DOHH2 (cell line): Measurements from ENCODE around the gene GRID1.

Experiments
- H3F3A ChIP-seq: fragments of 200-600 bp; sonication (generic), shearing (Covaris generic); 2 replicates; pipeline ENCODE4 v1.6.0; 2016; ENCODE audit warnings: antibody characterized with exemption, mild to moderate bottlenecking; ENCODE audit not compliant: control insufficient read depth, insufficient read depth
- H3K27ac ChIP-seq: fragments of 200-600 bp; sonication (generic); 2 replicates; pipeline ENCODE4 v1.5.1; 2014; ENCODE audit warnings: low read depth, mild to moderate bottlenecking, low read length, moderate library complexity
- H3K27me3 ChIP-seq: fragments of 200-600 bp; sonication (generic); 2 replicates; pipeline ENCODE4 v1.6.1; 2014; ENCODE audit warnings: mild to moderate bottlenecking, low read length, mixed read lengths; ENCODE audit not compliant: control insufficient read depth
- H3K36me3 ChIP-seq: fragments of 200-600 bp; sonication (generic); 2 replicates; pipeline ENCODE4 v1.6.1; 2014; ENCODE audit warnings: mild to moderate bottlenecking, low read length, moderate library complexity, mixed read lengths; ENCODE audit not compliant: control insufficient read depth
- H3K4me1 ChIP-seq: fragments of 200-600 bp; sonication (generic); 2 replicates; pipeline ENCODE4 v1.6.1; 2014; ENCODE audit warnings: mild to moderate bottlenecking, low read length, mixed read lengths; ENCODE audit not compliant: control insufficient read depth
- H3K4me2 ChIP-seq: fragments of 200-600 bp; sonication (generic); 2 replicates; pipeline ENCODE4 v1.6.0; 2014; ENCODE audit warnings: mild to moderate bottlenecking, low read length, moderate library complexity
- H3K4me3 ChIP-seq: fragments of 200-600 bp; sonication (generic); 2 replicates; pipeline ENCODE4 v1.5.1; 2014; ENCODE audit warnings: mild to moderate bottlenecking, low read length, mixed read lengths
- H3K79me2 ChIP-seq: fragments of 200-600 bp; sonication (generic); 2 replicates; pipeline ENCODE4 v1.6.1; 2014; ENCODE audit warnings: mild to moderate bottlenecking, low read length, mixed read lengths; ENCODE audit not compliant: control insufficient read depth
- H3K9me2 ChIP-seq: fragments of 200-600 bp; sonication (generic); replicated peaks from 2 replicates; pipeline ENCODE4 v1.6.1; 2014; ENCODE audit warnings: mild to moderate bottlenecking, low read length, mixed read lengths; ENCODE audit not compliant: control insufficient read depth
- H3K9me3 ChIP-seq: fragments of 200-600 bp; sonication (generic); 2 replicates; pipeline ENCODE4 v1.6.1; 2014; ENCODE audit warnings: antibody characterized with exemption, low read length, mixed read lengths; ENCODE audit not compliant: control insufficient read depth, insufficient read depth
- H4K20me1 ChIP-seq: fragments of 200-600 bp; sonication (generic); 2 replicates; pipeline ENCODE4 v1.6.0; 2014; ENCODE audit warnings: low read depth, mild to moderate bottlenecking, antibody characterized with exemption, low read length, moderate library complexity; ENCODE audit not compliant: control insufficient read depth, insufficient read depth
- EZH2phosphoT487 ChIP-seq: fragments of 200-600 bp; sonication (generic); IDR thresholded peaks from 2 replicates; pipeline ENCODE4 v1.6.1; 2017; ENCODE audit warnings: borderline replicate concordance, mild to moderate bottlenecking, antibody characterized with exemption, low read length, moderate library complexity, mixed read lengths
- TF ChIP-seq, protein P1 (sequence below): fragments of 200-600 bp; sonication (generic); IDR thresholded peaks from one replicate; pipeline ENCODE4 v1.5.1; 2014; ENCODE audit warnings: antibody characterized with exemption, mild to moderate bottlenecking, low read depth, low read length; ENCODE audit not compliant: poor library complexity, severe bottlenecking

Gene GRID1

DNA sequence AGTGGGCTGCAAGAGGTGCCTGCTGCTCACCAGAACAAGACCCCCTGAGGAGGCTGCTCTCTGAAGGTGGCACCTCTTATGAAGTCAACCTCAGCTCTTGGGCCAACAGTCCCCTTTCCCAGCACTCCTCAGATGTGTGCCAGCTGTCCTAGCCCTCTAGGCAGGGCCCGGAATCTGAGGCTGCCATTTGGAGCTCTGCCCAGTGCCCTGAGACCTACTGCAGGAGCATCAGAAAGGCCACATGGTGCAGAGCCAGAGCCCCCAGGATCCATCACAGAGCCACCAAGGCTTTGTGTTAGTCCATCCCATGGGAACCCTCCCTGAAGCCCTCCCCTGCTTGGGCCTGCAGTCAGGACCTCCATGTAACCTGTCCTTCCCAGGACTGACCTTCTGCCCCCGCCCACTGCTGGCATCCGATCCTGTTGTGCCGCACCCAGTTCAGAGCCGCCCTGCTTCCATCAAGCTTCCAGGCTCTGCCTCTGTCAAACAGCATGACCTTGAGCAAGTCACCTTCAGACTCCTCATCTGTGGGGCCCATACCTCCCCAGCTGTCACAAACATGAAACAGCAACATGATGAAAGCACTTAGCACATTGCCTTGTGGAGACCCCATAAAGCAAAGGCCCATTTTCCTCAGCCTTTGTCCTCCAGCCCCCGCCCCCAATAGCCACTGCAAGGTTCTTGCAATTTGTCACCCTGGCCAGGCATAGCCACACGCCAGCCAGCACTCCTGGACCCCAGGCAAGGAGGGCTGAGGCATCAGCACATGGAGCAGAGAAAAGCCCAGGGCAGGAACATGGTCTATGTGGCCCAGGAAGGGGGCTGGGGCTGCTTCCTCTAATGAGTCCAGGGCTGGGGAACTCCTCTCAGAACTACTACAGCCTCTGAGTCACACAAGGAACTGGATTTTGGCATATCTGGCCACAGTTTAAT is 51.7 kb downstream of the GRID1 start:
- Histone ChIP-seq H3K4me1 (no peaks in the 10 kb centered on the region), H4K20me1 (no peaks in the 10 kb centered on the region), H3K9me3 (no peaks in the 10 kb centered on the region), H3F3A (no peaks in the 10 kb centered on the region), H3K36me3 (no peaks in the 10 kb centered on the region), H3K4me3 (no peak overlapping the region), H3K9me2 (no peaks in the 10 kb centered on the region), H3K79me2 (no peaks in the 10 kb centered on the region), H3K4me2 (no peak overlapping the region), H3K27me3 (peaks cover 2% of the 10 kb centered on the region; the same call in 1 of the 2 replicates), H3K27ac (no peak overlapping the region)
- TF ChIP-seq, protein P1, sequence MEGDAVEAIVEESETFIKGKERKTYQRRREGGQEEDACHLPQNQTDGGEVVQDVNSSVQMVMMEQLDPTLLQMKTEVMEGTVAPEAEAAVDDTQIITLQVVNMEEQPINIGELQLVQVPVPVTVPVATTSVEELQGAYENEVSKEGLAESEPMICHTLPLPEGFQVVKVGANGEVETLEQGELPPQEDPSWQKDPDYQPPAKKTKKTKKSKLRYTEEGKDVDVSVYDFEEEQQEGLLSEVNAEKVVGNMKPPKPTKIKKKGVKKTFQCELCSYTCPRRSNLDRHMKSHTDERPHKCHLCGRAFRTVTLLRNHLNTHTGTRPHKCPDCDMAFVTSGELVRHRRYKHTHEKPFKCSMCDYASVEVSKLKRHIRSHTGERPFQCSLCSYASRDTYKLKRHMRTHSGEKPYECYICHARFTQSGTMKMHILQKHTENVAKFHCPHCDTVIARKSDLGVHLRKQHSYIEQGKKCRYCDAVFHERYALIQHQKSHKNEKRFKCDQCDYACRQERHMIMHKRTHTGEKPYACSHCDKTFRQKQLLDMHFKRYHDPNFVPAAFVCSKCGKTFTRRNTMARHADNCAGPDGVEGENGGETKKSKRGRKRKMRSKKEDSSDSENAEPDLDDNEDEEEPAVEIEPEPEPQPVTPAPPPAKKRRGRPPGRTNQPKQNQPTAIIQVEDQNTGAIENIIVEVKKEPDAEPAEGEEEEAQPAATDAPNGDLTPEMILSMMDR: no peak
- no peak for TF ChIP-seq EZH2phosphoT487

- Histone ChIP-seq H3K4me3 (no peak overlapping the region), H3K9me2 (no peaks in the 10 kb centered on the region), H3K79me2 (no peaks in the 10 kb centered on the region), H3K4me2 (no peak overlapping the region), H3K9me3 (no peaks in the 10 kb centered on the region), H3K36me3 (no peaks in the 10 kb centered on the region), H3K27ac (no peak overlapping the region), H3K4me1 (no peaks in the 10 kb centered on the region), H3K27me3 (peaks cover 2% of the 10 kb centered on the region; the same call in 1 of the 2 replicates), H3F3A (no peaks in the 10 kb centered on the region), H4K20me1 (no peaks in the 10 kb centered on the region)
- TF ChIP-seq EZH2phosphoT487: no peak
- TF ChIP-seq, protein P1: no peak
These were observed 53.0 kb downstream of the GRID1 start for GRCh38 chr10:86313621-86314041.

- TF ChIP-seq, protein P1: no peak
- no peak for TF ChIP-seq EZH2phosphoT487
- H3K4me2 ChIP-seq: no peak overlapping the region
- peaks cover 2% of the 10 kb centered on the region; the same call in 1 of the 2 replicates for H3K27me3 ChIP-seq
- H3K36me3 ChIP-seq: no peaks in the 10 kb centered on the region
- H3K79me2 ChIP-seq: no peaks in the 10 kb centered on the region
- H4K20me1 ChIP-seq: no peaks in the 10 kb centered on the region
- no peak overlapping the region for H3K27ac ChIP-seq
- H3F3A ChIP-seq: no peaks in the 10 kb centered on the region
- no peaks in the 10 kb centered on the region for H3K9me2 ChIP-seq
- no peak overlapping the region for H3K4me3 ChIP-seq
- no peaks in the 10 kb centered on the region for H3K4me1 ChIP-seq
- H3K9me3 ChIP-seq: no peaks in the 10 kb centered on the region
These were observed 53.8 kb downstream of the GRID1 start for GRCh38 chr10:86312701-86313270.
